ENCODE data around the gene RASA4B.

Gene RASA4B

GRCh38 chr7:102472126-102473041 lies 45.2 kb downstream of the RASA4B start:
- ChIA-PET POLR2A (ENCODE audit: low non-redundant PET) (interaction anchor here (0.6 kb wide), 2 partner anchors 18 to 38 kb away, joined by 3 to 6 read pairs; no protein-coding TSS in a partner anchor), CTCF (no interaction called here)
- DNase-seq (ENCODE audit: low spot score), result no peak
- peak overlapping the region; percentile 28 for H3K27ac ChIP-seq
- TF ChIP-seq CTCF (conservative IDR thresholded peaks at IDR 0.05; ENCODE audit: low read depth), result no peak

DNA sequence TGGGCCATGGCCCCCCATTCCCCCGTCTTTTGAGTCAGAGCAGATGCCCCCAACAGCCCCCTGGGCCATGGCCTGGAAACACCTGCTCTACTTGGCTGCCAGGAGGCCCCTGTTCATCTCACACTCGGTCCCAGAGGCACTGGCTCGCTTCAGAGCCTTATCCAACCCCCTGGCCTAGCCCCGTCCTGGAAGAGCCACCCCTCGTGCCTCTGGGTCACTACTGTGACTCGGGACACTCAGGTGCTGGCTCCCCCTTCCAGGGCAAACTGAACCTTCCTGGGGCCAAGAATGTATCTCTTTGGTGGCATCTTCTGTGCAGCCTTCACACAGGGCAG lies 45.8 kb downstream of the RASA4B start:
- ChIA-PET POLR2A (ENCODE audit: low non-redundant PET) (no interaction called here), CTCF (interaction anchor here (0.5 kb wide), 1 partner anchor 58 kb away, joined by 3 read pairs; no protein-coding TSS in a partner anchor)
- no peak for DNase-seq (ENCODE audit: low spot score)
- H3K27ac ChIP-seq, result peak overlapping the region; percentile 28
- no peak for TF ChIP-seq CTCF (conservative IDR thresholded peaks at IDR 0.05; ENCODE audit: low read depth)

DNA sequence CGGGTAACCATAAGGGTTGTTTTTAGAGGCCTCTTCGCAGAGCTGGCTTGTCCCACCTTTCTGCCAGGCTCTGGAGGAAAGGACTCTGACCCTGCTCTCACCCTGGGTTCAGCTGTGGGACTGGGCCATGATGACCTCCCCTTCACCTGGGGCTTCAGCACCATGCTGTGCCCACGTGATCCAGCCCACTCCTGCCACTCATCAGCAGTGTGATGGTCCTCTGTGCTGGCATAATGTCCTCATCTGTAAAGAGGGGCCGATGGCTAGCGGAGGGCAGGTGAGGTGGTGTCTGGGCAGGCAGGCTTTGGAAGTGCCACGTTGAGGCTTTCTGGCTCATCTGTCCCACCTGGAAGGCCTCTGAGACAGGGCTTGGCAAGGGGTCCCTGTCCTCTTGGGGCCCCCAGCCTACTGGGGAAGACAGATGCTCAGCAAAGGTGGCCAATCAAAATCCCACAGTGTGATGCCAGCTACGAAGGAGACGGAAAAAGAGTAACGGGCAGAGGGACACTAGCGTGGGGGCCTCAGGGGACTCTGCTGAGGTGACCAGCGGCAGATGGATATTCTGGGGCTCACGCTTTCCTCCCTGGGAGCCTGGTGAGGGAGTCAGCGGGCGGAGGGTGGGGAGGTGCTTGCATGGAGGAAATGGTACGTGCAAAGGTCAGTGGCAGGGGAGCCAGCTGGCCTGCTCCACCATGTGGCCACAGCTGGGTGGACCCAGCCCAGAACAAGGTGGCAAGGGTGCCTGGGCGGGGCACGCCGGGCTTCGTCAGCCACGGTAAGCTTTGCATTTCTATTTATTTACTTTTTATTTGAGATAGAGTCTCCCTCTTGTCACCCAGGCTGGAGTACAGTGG lies 47.4 kb downstream of the RASA4B start:
- CTCF ChIA-PET, result no interaction called here
- TF ChIP-seq CTCF (conservative IDR thresholded peaks at IDR 0.05; ENCODE audit: low read depth), result no peak
- POLR2A ChIA-PET (ENCODE audit: low non-redundant PET), result no interaction called here
- peak overlapping the region; percentile 28 for H3K27ac ChIP-seq
- no peak for DNase-seq (ENCODE audit: low spot score)

DNA sequence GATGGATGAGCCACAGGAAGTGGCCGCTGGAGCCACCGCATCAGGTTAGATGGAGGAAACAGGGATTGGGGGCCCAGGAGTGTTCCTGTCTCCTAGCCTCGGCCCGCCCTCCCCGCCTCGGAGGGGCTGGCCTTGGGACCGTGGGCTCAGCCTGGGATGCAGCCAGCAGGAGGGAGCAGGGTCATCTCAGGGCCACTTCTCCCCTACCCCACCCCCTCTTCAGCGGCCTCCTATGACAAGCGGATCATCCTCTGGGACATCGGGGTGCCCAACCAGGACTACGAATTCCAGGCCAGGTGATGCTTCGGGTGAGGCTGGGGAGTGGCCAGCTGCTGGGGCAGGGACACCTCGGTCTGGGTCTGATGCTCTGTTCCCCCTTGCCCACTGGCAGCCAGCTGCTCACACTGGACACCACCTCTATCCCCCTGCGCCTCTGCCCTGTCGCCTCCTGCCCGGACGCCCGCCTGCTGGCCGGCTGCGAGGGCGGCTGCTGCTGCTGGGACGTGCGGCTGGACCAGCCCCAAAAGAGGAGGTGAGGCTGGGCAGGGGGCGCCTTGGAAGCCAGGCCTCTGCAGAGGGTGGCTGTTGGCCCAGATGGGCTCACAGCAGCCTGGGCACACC lies 48.1 kb downstream of the RASA4B start:
- ChIA-PET CTCF (no interaction called here), POLR2A (ENCODE audit: low non-redundant PET) (no interaction called here)
- H3K27ac ChIP-seq, result peak overlapping the region; percentile 28
- no peak for DNase-seq (ENCODE audit: low spot score)
- TF ChIP-seq CTCF (conservative IDR thresholded peaks at IDR 0.05; ENCODE audit: low read depth), result no peak

- ChIA-PET POLR2A (ENCODE audit: low non-redundant PET) (no interaction called here), CTCF (no interaction called here)
- peak overlapping the region; percentile 74; the same call in 1 of the 2 replicates for H3K27ac ChIP-seq
- TF ChIP-seq CTCF (conservative IDR thresholded peaks at IDR 0.05; ENCODE audit: low read depth), result no peak
- DNase-seq (ENCODE audit: low spot score), result no peak
These were observed 48.9 kb downstream of the RASA4B start for GRCh38 chr7:102468478-102469350.

All from RWPE1 (cell line).